ENCODE data around the gene MROH7.

- no peak for TF ChIP-seq POLR2A (IDR thresholded peaks at IDR 0.05; ENCODE audit: low read depth, low read length)
- TF ChIP-seq POLR2AphosphoS5 (IDR thresholded peaks at IDR 0.05; ENCODE audit: low read depth, low read length) = no peak
- TF ChIP-seq TAF1 (IDR thresholded peaks at IDR 0.05; ENCODE audit: low read depth, low read length) = no peak
- no peak for TF ChIP-seq PAX5 (IDR thresholded peaks at IDR 0.05; ENCODE audit: insufficient read depth, low read length, severe bottlenecking)
Measured at GRCh38 chr1:54609301-54609921, 32.2 kb upstream of the MROH7 start.

Measured in GM12891 (cell line).